Upper lobe of right lung (tissue), 1 donor: ENCODE measurements around the gene ZNF780A. TPM values are rescaled to one million over a fixed set of nuclear protein-coding genes. Genes with fewer than 3 reads are reported as not detected.

Experiments
- ATAC-seq: fragments of 200-7000 bp; cut with Tn5 transposase; one replicate; pipeline ENCODE4 v1.9.1; 2020; ENCODE audit warnings: mild to moderate bottlenecking, moderate library complexity
- DNase-seq: peaks from one replicate; pipeline ENCODE4 v3.0.0-alpha.2; 2020
- H3K27ac ChIP-seq: fragments of 200-600 bp; one replicate; pipeline ENCODE4 v1.8.0; 2022
- H3K27me3 ChIP-seq: fragments of 200-600 bp; one replicate; pipeline ENCODE4 v1.8.0; 2022; ENCODE audit warnings: mild to moderate bottlenecking
- H3K36me3 ChIP-seq: fragments of 200-600 bp; one replicate; pipeline ENCODE4 v1.8.0; 2022
- H3K4me1 ChIP-seq: fragments of 200-600 bp; one replicate; pipeline ENCODE4 v1.8.0; 2022
- H3K4me3 ChIP-seq: fragments of 200-600 bp; one replicate; pipeline ENCODE4 v1.8.0; 2022; ENCODE audit warnings: mild to moderate bottlenecking
- H3K9me3 ChIP-seq: fragments of 200-600 bp; one replicate; pipeline ENCODE4 v1.8.0; 2022
- intact Hi-C: fragments of 100-400 bp; cut with DNase I; formaldehyde crosslinking; loops from one replicate; pipeline ENCODE4 v1.11.0; 2022
- long read RNA-seq: library from polyadenylated mRNA; unstranded; transcript quantifications from one replicate; pipeline ENCODE4 v2.0.0, GENCODE V29; 2021
- total RNA-seq: library from RNA; stranded (reverse); fragmentation: NEBNext Ultra II Directional; extraction: Animal tissue kit (Norgen Biotek cat#: 25700); gene quantifications from one replicate; pipeline ENCODE4 v1.2.1, GENCODE V29; 2021
- TF ChIP-seq, protein P1 (sequence below): fragments of 200-600 bp; IDR thresholded peaks from one replicate; pipeline ENCODE4 v1.8.0; 2022; ENCODE audit warnings: antibody characterized with exemption
- donor health status: DM: no; HTN: yes; CAD: no; lungs with severe emphysema.

The ZNF780A gene
- total RNA-seq = 14.6 TPM
- long read RNA-seq, full-length matches to known transcripts = 10 of 11 reads
- long read RNA-seq, partial matches to known transcripts = 0 of 11 reads
- long read RNA-seq, other reads (novel, unspliced or antisense) = 1 of 11 reads

DNA sequence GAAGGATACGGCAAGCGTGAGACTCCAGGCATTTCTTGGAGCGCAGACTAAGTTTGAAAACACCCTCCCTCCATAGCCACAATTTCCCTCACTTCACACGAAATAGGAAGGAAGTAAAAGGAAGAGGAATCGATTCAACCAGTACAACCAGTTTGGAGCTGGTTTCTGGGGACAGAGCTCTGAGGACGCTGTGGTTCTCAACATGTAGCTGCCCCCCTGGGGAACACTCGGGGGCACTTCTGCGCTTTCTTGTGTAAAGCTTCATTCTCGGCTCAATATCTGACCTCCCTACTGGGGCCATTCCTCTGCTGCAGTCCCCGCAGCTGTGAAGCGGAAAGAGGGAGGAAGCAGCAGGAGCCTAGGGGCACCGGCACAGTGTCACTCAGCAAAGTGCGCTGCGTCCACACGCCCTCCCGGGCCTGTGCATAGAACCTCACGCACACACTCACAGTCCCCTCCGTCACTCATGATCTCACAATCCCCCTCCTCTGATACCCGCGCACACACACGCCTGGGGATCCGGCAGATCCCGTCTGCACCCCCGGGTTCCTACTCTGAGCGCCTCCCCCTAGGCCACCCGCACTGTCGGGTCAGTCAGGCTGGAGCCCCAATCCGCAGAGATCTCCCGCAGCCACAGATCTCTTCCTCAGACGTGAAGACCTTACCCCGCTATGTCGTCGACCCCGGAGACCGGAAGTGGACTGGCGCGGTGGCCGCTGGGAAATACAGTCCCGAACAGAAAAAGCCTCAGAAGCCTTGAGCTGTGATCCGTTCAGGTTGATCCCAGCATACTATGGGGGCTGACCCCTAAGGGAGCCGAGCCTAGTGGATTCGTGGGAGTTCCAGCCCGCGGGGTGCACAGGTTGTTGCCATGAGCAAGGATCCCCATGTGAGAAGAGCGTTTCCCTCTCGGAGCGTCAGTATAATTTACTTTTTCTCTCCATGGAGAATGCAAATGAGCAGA lies at the start of gene ZNF780A:
Gene ZNF780A (minus strand): TSS at position 703 of the 964 bp plus-strand sequence. CDS start 6,190 bp downstream, outside the sequence.
- Histone ChIP-seq H3K4me3 (peak within 1 kb of the TSS; percentile 79), H3K27ac (peak within 1 kb of the TSS; percentile 92), H3K27me3 (no peaks in the 10 kb centered on the region), H3K36me3 (no peaks in the 10 kb centered on the region), H3K4me1 (peaks cover 19% of the 10 kb centered on the region), H3K9me3 (no peaks in the 10 kb centered on the region)
- intact Hi-C loops = no loop called here
- peak; percentile 97 for ATAC-seq
- peak; percentile 89 for DNase-seq
- TF ChIP-seq, protein P1, sequence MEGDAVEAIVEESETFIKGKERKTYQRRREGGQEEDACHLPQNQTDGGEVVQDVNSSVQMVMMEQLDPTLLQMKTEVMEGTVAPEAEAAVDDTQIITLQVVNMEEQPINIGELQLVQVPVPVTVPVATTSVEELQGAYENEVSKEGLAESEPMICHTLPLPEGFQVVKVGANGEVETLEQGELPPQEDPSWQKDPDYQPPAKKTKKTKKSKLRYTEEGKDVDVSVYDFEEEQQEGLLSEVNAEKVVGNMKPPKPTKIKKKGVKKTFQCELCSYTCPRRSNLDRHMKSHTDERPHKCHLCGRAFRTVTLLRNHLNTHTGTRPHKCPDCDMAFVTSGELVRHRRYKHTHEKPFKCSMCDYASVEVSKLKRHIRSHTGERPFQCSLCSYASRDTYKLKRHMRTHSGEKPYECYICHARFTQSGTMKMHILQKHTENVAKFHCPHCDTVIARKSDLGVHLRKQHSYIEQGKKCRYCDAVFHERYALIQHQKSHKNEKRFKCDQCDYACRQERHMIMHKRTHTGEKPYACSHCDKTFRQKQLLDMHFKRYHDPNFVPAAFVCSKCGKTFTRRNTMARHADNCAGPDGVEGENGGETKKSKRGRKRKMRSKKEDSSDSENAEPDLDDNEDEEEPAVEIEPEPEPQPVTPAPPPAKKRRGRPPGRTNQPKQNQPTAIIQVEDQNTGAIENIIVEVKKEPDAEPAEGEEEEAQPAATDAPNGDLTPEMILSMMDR = no peak

DNA sequence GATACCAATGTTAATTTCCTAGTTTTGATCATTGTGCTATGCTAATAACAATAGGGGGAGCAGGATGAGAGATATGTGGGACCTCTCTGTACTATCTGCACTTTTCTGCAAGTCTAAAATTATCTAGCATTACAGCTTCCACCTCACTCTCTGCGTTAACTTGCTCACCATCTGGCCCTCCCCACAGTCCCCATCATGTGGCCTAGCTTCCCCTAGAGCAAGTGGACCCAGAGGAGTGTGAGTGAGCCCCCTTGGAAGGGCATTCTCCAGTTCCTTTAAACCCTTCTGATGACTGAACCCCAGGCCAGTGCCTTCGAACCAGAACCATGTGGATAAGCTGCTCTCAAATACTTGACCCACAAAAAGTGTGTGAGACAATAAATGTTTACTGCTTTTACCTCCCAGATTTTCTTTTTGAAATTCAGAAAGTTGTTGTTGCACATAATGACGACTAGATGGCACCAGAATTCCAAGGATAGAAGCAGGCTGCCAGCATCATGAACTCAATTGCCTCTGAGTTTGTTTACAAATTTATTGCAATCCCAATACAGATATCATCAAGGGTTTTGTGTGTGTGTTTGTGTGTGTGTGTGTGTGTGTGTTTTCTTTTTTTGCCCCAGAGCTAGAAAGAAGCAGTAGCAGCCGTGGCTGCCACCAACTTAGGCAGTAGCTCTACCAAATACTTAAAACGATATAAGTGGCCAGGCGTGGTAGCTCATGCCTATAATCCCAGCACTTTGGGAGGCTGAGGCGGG lies 49.0 kb upstream of the ZNF780A start:
- no peaks in the 10 kb centered on the region for H3K4me1 ChIP-seq
- intact Hi-C loops = no loop called here
- no peak overlapping the region for H3K27ac ChIP-seq

DNA sequence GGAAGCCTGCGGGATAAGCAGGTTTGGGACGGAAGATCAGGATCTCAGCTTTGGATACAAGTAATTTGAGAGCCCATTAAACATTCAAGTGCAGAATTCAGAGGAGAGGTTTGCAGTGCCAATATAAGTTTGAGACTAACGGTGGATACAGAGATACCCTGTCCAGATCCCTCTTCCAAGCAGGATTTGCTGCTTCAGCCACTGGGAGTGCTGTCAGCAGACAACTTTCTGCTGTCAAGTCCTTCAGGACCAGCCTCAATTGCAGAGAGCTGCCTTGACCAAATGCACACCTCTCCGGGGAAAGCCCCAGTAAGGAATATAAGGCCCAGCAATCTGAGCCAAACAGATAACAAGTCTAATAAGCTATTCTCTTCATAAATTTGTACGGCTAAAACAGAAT lies 46.1 kb upstream of the ZNF780A start:
- intact Hi-C loops = no loop called here
- ATAC-seq (no peak), DNase-seq (no peak)
- H3K9me3 ChIP-seq = no peaks in the 10 kb centered on the region
- H3K27me3 ChIP-seq = peaks cover 9% of the 10 kb centered on the region
- H3K36me3 ChIP-seq = no peaks in the 10 kb centered on the region
- H3K4me3 ChIP-seq = no peak overlapping the region
- H3K4me1 ChIP-seq = no peaks in the 10 kb centered on the region
- TF ChIP-seq, protein P1 = no peak
- no peak overlapping the region for H3K27ac ChIP-seq

More for the DNA sequence above, 49.0 kb upstream of the ZNF780A start:
- ATAC-seq (peak; percentile 74), DNase-seq (no peak)
- no peaks in the 10 kb centered on the region for H3K36me3 ChIP-seq
- no peak overlapping the region for H3K4me3 ChIP-seq
- no peaks in the 10 kb centered on the region for H3K9me3 ChIP-seq
- TF ChIP-seq, protein P1 = peak; percentile 76
- peaks cover under 1% of the 10 kb centered on the region for H3K27me3 ChIP-seq

DNA sequence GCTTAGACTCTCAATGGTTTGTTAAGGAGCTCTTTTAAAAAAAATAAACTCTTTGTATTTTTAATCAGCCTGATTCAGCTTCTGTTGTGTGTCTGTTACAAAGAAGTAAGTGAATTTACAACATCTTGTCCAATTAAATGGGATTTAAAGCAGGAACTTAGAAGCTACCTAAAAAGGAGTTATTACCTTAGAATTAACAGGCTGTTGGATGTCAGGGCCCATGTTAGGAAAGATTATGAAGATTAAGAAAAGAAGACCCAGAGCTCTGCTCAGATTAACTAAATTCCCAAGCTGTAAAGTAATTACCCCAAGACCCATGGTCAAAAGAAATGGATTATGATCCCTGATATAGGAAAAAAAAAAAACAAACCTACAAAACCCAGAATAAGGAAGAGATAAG lies 44.1 kb upstream of the ZNF780A start:
- Histone ChIP-seq H3K27me3 (peaks cover 9% of the 10 kb centered on the region), H3K36me3 (no peaks in the 10 kb centered on the region), H3K9me3 (no peaks in the 10 kb centered on the region), H3K4me3 (no peak overlapping the region), H3K4me1 (no peaks in the 10 kb centered on the region), H3K27ac (no peak overlapping the region)
- TF ChIP-seq, protein P1 = no peak
- ATAC-seq (no peak), DNase-seq (no peak)
- intact Hi-C loops = no loop called here

DNA sequence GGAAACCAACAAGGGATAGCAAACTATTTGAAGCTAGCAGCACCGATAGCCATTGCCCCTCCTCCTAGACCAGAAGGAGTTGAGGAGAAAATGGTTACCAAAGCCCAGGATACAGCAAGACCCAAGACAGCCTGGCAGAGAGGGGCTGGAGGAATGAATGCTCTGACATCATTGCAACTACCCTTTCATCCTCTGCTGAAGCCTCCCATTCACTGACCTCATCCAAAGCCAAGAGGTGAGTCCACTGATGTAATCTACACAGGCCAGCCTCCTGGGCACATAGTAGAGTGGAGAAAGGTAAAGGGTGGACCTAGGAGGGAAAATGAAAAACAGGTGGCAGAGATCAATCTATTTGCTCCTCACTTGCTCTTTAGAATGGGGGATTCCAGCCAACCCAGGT lies 42.7 kb upstream of the ZNF780A start:
- ATAC-seq (no peak), DNase-seq (no peak)
- intact Hi-C loops = no loop called here
- TF ChIP-seq, protein P1 = no peak
- no peak overlapping the region for H3K4me3 ChIP-seq
- H3K36me3 ChIP-seq = no peaks in the 10 kb centered on the region
- no peaks in the 10 kb centered on the region for H3K4me1 ChIP-seq
- no peak overlapping the region for H3K27ac ChIP-seq
- H3K27me3 ChIP-seq = peaks cover 9% of the 10 kb centered on the region
- H3K9me3 ChIP-seq = no peaks in the 10 kb centered on the region
